ENCODE measurements around the gene IGSF9B.

The IGSF9B gene

DNA sequence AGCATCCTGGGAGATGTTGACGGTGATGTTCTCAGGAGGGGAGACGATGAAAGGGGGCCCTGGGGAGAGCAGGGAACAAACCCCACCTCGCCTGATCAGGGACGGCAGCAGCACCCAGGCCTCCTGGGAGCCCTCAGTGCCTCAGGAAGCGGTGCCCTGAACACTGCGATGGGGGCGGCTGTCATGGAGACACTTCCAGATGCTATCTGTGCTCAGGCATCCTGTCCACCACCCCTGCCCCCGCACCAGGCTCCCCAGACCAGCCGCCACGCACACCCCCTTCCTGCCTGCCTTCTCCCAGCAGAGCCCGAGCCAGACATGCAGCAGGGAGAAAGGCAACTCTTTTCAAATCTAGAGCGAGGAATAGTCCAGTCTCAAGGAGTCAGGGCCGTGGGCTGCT is 20.6 kb downstream of the IGSF9B start:
- no peak for DNase-seq

DNA sequence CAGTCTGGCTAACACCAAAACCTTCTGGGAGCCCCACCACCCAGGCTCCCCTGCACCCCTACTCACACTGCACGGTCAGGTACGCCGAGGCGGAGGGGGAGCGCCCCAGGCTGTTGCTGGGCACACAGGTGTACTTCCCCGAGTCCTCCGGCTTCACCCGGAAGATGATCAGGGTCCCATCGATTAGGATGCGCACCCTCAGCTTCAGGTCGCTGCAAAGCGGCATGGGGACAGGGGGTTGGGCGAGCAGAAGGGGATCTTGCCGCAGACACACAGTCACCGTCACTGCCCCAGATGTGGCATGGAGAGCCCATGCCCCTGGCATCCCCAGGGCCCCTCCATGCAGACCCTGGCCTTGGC is 21.2 kb downstream of the IGSF9B start:
- DNase-seq: no peak

DNA sequence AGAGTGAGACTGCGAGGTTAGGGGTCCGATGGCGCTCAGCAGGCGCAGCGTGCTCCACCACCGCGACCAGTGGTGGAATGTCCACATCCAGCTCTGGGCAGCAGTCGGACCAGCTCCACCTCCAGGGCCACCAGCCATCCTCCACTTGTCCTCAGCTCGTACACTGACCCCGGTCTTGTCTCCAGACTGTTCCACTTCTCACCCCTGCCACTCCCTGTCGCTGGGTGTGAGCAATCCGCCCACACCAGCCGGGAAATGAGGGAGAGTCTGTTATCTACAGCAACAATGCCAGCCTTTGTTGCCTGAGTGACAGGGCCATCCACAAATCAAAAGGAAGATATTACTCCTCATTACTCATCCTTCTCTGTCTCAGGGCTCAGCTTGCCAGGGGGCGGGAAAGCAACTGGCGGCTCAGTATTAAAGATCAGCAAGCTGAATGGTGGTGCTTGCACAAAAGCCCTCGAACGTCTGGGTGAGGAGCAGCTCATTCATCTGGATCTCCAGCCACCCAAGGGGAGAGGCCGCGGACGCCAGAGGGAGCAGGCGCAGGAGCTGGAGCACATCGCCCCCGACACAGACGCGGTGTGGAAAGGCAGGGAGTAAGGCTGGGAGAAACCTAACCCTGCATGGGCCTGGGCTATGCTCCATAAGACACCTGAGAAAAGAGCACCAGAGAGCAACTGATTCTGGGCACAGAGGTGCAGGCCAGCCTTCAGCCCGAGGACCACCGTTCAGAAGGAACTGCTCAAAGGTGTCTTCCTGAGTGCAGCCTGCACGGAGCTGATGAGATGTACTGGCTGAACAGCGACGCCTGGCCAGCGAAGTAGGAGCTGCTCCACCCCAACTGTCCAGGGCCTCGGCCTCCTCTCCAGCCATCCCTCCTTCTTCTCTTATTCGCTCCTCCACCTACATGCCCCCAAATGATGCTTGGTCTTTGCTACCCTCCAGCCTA is 21.9 kb downstream of the IGSF9B start:
- DNase-seq: no peak

DNA sequence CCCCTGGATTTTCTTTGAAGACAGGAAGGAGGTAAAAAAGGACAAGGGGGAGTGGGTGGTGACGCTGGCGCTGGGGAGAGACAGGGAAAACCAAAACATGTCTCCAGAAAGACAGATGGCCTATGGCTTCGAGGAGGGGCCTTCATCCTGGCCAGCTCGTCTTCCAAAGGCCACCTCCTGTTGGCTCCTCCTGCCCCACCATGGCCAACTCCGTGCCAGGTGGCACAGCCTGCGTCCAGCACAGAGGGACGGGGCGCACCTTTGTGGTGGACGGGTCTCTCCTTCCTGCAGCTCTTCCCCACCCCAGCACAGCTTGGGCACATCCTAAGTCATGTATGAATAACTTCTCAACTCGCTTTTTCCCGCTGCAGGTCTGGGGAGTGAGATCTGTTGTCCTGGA is 22.7 kb downstream of the IGSF9B start:
- no peak for DNase-seq

DNA sequence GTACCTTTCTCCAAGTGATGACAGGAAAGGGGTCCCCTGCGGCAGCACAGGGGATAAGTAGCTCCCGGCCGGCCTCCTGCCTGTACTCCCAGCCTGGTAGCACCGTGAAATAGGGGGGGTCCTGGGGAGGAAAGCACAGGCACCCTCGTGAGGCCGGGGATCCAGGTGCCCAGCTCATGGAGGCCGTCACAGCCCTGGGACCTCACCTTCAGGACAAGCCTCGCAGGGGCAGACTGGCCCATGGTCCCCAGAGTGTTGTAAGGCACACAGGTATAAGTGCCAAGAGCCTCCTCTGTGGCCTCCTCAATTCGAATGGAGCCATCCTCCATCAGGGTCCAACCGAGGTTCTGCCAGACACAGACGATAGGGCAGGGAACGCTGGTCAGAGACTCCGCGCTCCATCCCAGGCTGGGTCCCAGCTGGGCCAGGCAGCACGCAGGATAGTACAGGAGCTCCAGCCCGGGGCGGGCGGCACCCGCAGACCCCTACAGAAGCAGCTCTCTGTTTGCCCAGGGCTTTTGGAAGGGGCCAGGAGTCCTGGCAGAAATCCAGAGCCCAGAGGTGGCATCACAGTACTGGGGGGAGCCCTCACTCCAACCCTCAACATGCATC is 25.2 kb downstream of the IGSF9B start:
- DNase-seq: no peak

DNA sequence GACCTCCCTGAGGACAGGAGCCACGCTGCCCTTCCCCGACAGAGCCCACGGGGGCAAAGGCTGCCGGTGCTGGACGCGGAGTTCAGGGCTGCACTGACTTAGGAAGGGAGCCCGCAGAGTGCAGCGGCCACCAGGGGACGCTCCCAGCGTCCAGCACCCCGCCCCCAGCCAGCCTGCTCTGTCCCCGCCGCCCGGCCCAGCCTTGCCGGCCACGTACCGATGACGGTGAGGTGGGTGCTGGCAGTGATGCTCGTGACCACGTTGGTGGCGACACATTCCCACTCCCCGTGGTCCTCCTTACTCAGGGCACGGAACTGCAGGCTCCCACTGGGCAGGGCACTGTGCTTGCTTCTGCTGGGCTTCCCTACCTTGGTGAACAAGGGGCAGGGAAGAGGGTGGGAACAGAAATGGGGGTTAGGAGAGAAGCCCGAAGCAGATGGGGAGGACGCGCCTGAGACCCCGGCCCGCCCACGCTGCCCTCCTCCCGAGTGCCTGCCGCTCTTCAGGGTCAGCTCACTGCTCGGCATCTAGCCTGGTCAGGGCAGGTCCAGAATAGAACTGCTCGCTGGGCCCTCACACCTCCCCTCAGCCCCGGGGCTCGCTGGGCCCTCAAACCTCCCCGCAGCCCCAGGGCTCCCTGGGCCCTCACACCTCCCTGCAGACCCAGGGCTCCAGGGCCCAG is 25.9 kb downstream of the IGSF9B start:
- no peak for DNase-seq

DNA sequence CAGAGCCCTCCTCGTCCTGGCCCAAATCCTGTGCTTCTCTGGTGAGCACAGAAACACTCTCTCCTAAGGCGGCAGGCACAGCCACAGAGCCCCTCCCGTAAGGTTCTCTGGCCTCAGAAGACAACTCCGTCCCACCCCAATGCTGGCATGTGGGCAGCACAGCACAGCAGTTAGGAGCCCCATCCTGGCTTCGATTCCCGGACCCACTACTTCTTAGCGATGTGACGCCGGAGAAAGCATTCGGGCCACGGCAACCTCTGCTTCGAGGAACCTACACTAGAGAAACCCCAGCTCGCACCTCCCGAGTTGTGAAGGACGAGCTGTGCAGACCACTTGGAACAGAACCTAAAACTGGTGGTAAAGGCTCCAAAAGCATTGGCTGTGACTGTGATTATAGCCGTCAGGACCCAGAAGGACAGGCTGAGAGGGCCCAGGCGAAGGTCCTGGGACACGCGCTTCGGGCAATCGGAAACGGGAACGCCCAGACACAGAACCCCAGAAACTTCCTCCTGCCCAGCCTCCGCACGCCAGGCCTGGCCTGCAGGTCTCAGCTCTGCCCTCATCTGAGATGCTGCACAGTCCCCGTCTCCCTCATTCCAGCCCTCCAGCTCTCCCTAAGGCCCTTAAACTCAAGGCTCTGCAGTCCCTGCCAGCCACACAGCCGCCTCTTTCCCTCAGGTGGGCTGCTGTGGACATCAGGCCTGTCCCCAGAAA is 26.6 kb downstream of the IGSF9B start:
- no peak for DNase-seq

DNA sequence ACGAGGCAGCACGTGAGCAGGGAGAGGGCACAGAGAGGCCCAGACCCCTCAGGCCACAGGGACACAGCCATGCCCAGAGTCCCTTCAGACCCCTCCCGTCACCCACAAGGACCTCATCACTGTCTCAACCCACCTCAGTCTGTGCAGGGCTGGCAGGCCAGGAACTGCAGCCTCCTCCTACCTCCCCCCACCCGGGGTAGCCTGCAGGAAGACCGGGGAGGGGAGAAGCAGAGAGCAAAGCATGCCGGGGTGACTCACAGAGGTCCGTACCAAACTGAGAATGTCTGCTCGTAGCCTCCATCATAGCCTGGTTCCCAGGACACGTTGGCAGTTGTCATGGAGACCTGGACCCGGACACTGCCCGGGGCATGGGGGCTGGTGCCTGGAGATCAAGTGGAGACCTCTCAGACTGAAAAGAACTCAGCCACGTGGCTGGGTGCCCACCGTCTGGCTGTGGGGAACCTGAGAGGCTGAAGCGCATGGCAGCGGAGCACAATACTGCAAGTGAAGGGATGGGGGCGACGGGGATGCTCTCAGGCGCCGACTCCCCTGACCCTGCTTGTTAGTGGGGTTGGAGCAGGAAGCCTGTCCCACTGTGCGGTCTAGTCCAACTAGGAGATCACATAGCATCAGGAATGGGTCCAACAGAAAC is 27.2 kb downstream of the IGSF9B start:
- DNase-seq: no peak

DNA sequence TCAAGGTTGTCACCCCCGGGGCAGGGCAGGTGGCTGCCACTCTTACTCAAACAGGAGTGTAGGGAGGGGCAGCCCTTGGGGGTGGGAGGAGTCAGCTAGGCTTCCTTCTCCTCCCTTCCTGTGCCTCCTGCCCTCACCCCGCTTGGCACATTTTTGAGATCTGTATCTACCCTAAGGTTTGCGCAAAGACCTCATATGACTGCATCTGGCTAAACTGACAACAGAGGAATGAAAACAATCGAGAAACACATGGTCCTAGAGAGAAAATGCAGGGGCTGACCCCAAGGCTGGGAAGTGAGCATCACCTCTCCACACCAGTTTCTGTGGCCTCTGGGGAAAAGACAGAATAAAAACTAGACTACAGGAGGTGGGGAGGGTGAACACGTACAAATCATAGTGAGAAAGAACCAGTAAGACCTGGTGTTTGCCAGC is 28.1 kb downstream of the IGSF9B start:
- no peak for DNase-seq

DNA sequence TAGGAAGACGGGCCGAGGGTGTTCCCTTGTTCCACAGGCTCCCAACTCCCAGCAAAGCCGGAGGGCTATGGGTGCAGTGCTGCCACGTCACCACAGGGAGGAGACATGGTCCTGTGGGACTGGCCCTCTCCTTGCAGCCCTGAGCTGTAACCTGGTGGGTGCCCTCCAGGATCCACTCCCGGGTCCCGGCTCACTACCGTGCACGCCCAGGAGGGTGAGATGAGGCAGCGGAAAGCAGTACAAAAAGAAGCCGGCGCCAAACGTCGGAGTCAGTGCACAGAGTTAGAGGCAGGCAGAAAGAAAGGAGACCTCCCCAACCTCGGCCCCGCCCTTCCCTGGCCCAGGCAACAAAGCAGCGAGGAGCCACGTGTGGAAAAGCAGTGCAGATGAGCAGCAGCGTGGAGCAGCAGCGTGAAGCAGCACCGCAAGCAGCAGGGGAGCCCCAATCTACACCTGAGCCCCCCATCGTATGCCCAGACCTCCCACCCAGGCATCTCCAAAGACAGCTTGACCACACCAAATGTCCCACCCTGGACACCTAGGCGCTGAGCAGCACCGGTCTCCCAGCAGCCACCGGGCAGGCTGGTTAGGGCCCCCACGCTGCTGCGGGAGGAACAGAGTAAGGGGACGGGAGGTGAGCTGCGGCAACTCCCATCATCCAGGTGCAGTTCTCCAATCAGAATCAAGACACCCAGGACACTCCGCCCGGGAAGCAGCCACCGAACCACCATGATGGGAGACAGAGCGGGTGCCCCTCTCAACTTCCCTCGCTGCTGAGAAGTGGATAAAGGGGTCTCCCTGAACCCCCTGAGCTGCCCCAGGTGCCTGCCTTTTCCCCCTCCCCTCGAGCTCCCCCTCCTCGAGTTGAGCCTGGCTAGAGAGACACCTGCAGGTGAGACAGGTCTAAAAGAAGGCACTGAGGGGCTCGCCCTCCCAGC is 28.8 kb downstream of the IGSF9B start:
- peak; percentile 17 to 51 for DNase-seq

DNA sequence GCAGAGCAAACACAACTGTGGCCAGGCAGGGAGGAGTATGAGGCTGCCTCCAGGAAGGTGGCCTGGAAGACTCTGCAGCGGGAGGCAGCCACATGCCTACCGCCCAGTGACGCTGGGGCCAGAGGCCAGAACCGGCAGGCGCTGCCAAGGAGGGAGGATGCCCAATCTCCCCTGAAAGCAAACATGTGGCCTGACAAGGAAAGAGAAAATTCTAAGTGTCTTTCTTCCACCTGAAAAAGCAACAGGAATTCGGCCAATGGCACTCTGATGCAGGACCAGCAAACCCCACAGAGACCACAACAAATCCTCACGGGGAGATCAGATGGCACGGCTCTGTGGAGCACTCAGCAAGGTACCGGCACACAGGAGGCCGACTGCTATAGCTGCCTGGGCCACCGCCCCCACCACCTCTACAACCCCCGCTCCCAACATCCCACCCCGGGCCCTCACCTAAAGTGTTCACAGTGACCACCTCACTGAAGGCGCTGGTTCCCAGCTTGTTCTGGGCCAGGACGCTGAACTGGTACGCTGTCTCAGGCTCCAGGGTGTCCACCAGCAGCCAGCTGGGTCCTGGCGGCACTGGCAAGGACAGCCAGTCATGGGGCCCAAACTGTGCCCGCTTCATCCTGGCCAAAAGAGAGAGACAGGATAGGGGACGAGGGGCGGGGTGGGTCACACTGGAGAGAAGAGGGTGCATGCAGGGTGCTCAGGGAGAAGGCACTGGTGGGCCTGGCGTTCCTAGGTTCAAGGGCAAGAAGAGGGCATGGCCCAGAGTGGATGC is 30.1 kb downstream of the IGSF9B start:
- DNase-seq: no peak

DNA sequence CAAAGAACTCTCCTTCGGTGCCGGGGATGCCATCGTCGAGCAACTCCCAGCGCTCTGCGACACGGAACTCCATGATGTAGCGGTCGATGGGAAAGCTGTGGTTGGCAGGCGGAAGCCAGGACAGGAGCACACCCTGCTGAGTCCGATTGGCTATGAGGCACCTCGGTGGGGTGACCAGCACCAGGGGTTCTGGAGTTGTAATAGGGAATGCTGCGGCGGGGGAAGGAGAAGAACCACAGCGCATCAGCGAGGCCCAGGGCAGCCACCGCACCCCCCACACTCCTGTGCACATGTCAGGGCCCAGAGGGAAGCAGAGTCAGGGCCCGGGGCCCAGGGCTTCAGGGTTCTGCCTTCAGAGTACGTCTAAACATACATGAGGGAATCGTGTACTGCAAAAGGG is 31.0 kb downstream of the IGSF9B start:
- no peak for DNase-seq

DNA sequence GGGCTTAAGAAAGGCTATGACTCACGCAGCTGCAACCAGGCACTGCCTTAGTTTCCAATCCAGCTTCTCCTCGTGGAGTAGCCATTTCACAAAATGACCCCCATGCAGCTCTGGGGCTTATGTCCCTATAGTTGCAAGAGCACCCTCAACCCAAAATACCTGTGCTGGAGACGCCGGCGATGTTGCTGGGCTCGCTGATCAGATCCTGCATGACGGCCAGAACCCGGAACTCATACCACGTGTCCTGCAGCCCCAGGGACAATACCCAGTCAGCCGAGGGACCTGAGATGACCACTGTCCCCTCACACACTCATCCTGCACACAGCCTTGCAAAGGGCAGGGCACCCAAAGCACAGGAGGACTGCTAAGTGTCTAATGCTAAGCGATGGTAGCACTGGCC is 32.1 kb downstream of the IGSF9B start:
- DNase-seq: no peak

DNA sequence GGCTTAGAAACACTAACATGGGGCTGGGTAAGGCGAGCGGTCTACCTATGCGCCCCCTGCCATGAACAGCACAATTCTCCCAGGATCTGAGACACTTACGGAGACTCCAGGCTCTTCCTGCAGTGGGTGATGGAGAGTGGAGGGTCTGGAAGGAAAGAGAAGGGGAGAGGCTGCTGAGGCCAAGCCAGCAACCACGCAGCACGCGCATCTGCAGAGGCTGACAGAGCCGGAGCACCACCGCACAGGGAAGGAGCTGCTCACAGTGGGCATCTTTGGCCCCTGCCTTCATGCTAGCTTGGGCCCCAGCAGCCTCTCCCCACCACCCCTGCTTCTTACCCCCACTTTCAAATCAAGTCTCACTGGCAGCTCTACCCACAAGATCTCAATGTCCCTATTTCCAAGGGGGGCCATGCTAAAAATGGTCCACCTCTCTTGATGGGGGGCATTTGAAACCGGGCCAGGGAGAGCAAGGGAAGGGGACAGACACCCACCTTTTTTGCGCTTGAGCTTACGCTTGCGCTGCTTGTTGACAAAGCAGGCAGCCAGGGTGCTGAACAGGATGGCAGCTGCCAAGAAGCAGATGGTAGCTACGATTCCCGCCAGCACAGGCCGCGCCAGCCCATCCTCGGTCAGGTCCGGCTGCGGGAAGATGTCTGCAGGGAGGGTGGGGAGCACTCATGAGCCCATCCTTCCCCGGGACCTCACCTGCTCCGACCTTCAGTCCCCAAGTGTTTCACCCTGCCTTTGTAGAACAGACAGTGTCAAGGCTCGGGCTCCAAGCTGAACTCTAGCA is 34.5 kb downstream of the IGSF9B start:
- no peak for DNase-seq

DNA sequence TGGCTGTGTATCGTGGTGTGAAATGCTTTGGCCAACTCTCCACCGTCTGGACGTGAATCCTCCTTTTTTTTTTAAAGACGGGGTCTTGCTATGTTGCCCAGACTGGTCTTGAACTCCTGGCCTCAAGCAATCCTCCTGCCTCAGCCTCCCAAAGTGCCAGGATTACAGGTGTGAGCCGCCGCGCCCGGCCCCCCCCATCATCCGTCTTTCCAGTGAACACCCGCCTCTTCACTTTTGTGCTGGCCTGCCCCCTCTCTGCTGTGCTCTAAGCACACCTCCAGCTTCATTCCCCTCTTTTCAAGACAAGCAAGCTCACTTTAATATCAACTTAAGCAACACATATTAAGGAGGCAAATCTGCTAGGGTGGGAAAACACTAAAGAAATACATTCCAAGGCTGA is 35.3 kb downstream of the IGSF9B start:
- no peak for DNase-seq

DNA sequence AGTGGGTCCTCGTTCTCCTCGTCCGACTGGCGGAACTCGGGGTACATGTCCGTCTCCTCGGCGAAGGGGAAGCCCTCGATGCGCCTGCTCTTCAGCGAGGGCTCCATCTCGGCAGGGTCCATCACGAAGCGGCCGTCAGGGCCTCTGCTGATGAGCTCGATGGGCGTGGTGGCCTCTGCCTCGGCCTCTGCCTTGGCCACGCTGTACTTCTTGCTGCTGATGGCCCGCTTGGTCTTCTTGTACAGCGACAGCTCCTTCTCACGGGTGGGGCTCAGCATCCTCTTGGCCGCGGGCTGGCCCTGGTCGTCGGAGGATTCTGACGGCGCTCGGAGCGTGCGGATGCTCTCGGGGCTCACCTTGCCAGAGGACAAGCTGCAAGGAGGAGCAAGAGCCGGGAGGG is 35.7 kb downstream of the IGSF9B start:
- DNase-seq: no peak

DNA sequence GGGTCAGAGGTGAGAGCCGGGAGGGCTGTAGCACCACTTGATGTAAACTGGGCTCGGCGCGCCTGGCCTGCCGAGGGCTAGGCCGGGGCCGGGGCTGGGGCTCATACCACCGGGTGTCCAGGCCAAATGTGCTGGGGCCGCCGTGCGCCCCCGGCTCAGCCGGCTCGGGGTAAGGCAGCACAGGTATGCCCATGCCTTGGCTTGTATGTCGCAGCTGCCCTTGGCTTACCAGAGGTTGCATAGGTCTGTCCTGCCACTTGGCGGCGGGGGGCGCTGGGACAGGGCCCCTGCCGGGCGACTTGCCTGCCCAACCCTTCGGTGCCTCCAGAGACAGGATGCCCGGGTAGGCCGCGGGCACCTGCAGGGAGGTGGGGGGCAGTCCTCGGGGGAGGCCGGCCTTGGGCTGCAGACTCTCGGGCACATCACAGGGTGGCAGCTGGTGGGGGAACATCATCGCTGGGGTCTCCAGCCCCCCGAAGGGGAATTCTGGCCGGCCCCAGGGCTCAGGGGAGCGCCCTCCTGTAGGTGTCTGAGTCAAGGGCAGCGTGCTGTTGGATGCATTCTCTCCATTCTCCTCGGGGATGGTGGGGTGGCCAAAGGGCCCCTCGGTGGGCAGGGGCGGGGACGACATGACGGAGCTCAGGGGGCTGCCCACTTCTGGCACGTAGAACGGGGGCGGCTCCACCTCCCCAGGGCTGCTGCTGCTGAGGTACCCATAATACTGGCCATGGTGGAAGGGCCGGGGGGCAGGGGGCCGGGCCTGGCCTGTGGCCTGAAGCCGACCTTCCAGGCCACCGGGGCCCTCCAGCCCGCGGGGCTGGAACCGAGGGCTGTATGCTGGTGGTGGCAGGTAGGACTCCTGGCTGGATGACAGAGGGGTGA is 36.4 kb downstream of the IGSF9B start:
- no peak for DNase-seq

DNA sequence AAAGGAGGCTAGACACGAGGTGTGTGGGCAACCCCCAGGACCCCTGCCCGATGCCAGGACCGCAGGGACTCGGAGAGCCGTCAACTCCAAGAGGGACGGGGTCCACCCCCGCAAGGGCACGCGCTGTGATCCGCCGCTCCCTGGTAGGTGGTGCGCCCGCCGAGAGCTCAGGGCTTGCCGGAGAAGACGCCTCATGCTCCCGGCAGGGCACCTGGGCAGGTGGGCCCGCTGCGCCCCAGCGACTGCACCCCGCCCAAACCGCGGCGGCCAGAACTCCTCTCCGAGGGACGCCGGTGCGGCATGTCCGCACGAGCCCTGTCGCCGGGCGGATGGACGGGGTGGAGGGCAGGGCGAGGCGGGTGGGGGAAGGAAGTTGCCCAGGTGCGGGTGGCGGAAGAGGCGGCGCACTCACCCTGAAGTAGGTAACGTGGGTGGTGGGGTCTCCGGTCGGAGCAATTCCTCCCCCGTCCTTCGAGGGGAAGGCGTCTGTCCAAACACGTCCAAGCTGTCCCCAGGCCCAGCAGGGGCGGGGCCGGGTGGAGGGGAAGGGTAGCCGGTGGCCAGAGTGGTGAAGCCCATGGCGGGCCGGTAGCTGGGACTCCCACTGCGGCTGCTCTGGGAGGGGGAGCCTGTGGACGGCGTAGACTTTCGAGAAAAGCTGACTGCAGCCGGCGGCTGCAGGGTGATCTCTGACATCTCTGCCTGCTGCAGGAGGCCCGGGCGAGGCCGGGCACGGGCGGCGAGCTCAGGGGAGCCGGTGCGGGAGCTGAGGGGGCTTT is 37.2 kb downstream of the IGSF9B start:
- DNase-seq: no peak
